DMS 273 (cell line): ENCODE data around the gene NID1.
"Not testable (repeated sequence)": the region's sequence is repeated elsewhere in the genome, so short reads cannot be mapped to it uniquely, and the experiment has no call there.

ENCODE experiments used
- DNase-seq: peaks from one replicate; lab custom pipeline; 2025; ENCODE audit not compliant: unreplicated experiment; lab: John Stamatoyannopoulos, UW

NID1 gene

GRCh38 chr1:235971020-235971419 is 93.9 kb downstream of the NID1 start:
- DNase-seq, result no peak

GRCh38 chr1:235968831-235969230 is 96.1 kb downstream of the NID1 start:
- DNase-seq, result no peak

GRCh38 chr1:235966134-235966533 is 98.8 kb downstream of the NID1 start:
- DNase-seq, result not testable (repeated sequence)

- peak; percentile 10 for DNase-seq
Observed at GRCh38 chr1:235960809-235961208, 104.1 kb downstream of the NID1 start.

- DNase-seq, result no peak
Observed at GRCh38 chr1:235958021-235958420, 106.9 kb downstream of the NID1 start.

- DNase-seq, result no peak
Observed at GRCh38 chr1:235955777-235956176, 109.1 kb downstream of the NID1 start.

GRCh38 chr1:235954306-235955283 is 110.3 kb downstream of the NID1 start:
- no peak for DNase-seq

- no peak for DNase-seq
Observed at GRCh38 chr1:235953801-235954200, 111.1 kb downstream of the NID1 start.

- DNase-seq, result no peak
Observed at GRCh38 chr1:235952950-235953615, 111.8 kb downstream of the NID1 start.

- DNase-seq, result no peak
Observed at GRCh38 chr1:235951661-235952060, 113.2 kb downstream of the NID1 start.

- DNase-seq, result no peak
Observed at GRCh38 chr1:235950318-235950717, 114.6 kb downstream of the NID1 start.

GRCh38 chr1:235948774-235949427 is 116.0 kb downstream of the NID1 start:
- DNase-seq, result no peak

- DNase-seq, result no peak
Observed at GRCh38 chr1:235947989-235948388, 116.9 kb downstream of the NID1 start.

- DNase-seq, result peak; percentile 22
Observed at GRCh38 chr1:235946571-235946981, 118.3 kb downstream of the NID1 start.

- DNase-seq, result no peak
Observed at GRCh38 chr1:235945775-235946570, 118.9 kb downstream of the NID1 start.

GRCh38 chr1:235943581-235944114 is 121.2 kb downstream of the NID1 start:
- no peak for DNase-seq

- no peak for DNase-seq
Observed at GRCh38 chr1:235942979-235943575, 121.8 kb downstream of the NID1 start.

GRCh38 chr1:235942625-235942934 is 122.3 kb downstream of the NID1 start:
- DNase-seq, result no peak

GRCh38 chr1:235941876-235942624 is 122.8 kb downstream of the NID1 start:
- DNase-seq, result no peak

- DNase-seq, result no peak
Observed at GRCh38 chr1:235940285-235940684, 124.6 kb downstream of the NID1 start.
